B cell (primary cell): ENCODE results near the gene ITGB6. TPM values are rescaled to one million over a fixed set of nuclear protein-coding genes. Genes with fewer than 3 reads are reported as not detected.

ENCODE experiments used
- ATAC-seq: fragments of 200-7000 bp; cut with Tn5 transposase; one replicate; pipeline ENCODE4 v1.10.0; 2021; ENCODE audit warnings: low read depth, mild to moderate bottlenecking, moderate number of reproducible peaks, moderate library complexity
- CTCF ChIA-PET: fragments of 350-600 bp; sonication (Branson Sonifier 250); formaldehyde crosslinking; loops from one replicate; lab custom pipeline; 2021; ENCODE audit warnings: antibody characterized with exemption, inconsistent platforms; lab: Charles Lee
- POLR2A ChIA-PET: fragments of 350-600 bp; sonication (Branson Sonifier 250); formaldehyde crosslinking; loops from one replicate; lab custom pipeline; 2021; ENCODE audit warnings: antibody characterized with exemption; lab: Charles Lee
- DNase-seq: peaks from one replicate; pipeline ENCODE4 v3.0.0; 2013
- H2AFZ ChIP-seq: 2 replicates; pipeline ENCODE4 v1.6.1; 2012; ENCODE audit warnings: mild to moderate bottlenecking, low read depth, low read length; ENCODE audit not compliant: insufficient read depth, poor library complexity, severe bottlenecking
- H3K27ac ChIP-seq, 2 donors: 1 replicate in 1 of 2; 2 replicates in 1 of 2; pipeline ENCODE4 v1.5.1; 2012 to 2013; ENCODE audit warnings: low read length in 2 of 2, mild to moderate bottlenecking in 2 of 2, moderate library complexity in 1 of 2
- H3K27me3 ChIP-seq, 4 experiments: fragments of 200-600 bp in 1 of 4; sonication (generic) in 1 of 4; replicated peaks in 1 of 4; 1 replicate in 2 of 4; 2 replicates in 2 of 4; pipeline versions ENCODE4 v1.6.1 to v1.7.0; 2013 to 2016; ENCODE audit warnings: low read length in 3 of 4, mild to moderate bottlenecking in 2 of 4, mixed read lengths in 1 of 4, moderate library complexity in 1 of 4; ENCODE audit not compliant: insufficient read depth in 4 of 4, control insufficient read depth in 3 of 4; ENCODE audit errors: control extremely low read depth in 1 of 4
- H3K36me3 ChIP-seq, 2 experiments: replicated peaks in 1 of 2; 1 replicate in 1 of 2; 2 replicates in 1 of 2; pipeline versions ENCODE4 v1.6.1 to v1.7.1; 2013; ENCODE audit warnings: low read length in 1 of 2; ENCODE audit not compliant: insufficient read depth in 2 of 2, control insufficient read depth in 1 of 2; ENCODE audit errors: control extremely low read depth in 1 of 2, extremely low read depth in 1 of 2
- H3K4me1 ChIP-seq, 2 donors: fragments of 200-600 bp in 1 of 2; sonication (generic) in 1 of 2; 1 replicate in 1 of 2; 2 replicates in 1 of 2; pipeline versions ENCODE4 v1.5.1 to v1.6.1; 2013 to 2017; ENCODE audit warnings: low read length in 2 of 2; ENCODE audit not compliant: control insufficient read depth in 2 of 2, insufficient read depth in 2 of 2
- H3K4me2 ChIP-seq: replicated peaks from 2 replicates; pipeline ENCODE3; 2012; ENCODE audit warnings: mild to moderate bottlenecking, low read depth, low read length; ENCODE audit not compliant: poor library complexity, severe bottlenecking
- H3K4me3 ChIP-seq, 5 experiments: fragments of 200-600 bp in 1 of 5; sonication (generic) in 1 of 5; 1 replicate in 3 of 5; 2 replicates in 2 of 5; pipeline versions ENCODE4 v1.5.1 to v1.7.0; 2011 to 2016; ENCODE audit warnings: low read length in 4 of 5, mild to moderate bottlenecking in 4 of 5, low read depth in 2 of 5, control low read depth in 1 of 5, moderate library complexity in 1 of 5; ENCODE audit not compliant: insufficient read depth in 1 of 5; ENCODE audit errors: control extremely low read depth in 1 of 5, extremely low read depth in 1 of 5
- H3K79me2 ChIP-seq: fragments of 200-600 bp; sonication (generic); one replicate; pipeline ENCODE4 v1.6.0; 2016; ENCODE audit warnings: low read length; ENCODE audit not compliant: control insufficient read depth, insufficient read depth
- H3K9ac ChIP-seq: fragments of 200-600 bp; sonication (generic); 2 replicates; pipeline ENCODE4 v1.6.1; 2017; ENCODE audit warnings: mild to moderate bottlenecking, low read length, moderate library complexity
- H3K9me3 ChIP-seq, 3 donors: one replicate each; pipeline versions ENCODE4 v1.6.1 to v1.7.1; 2013; ENCODE audit warnings: low read length in 2 of 3; ENCODE audit not compliant: control insufficient read depth in 2 of 3, insufficient read depth in 1 of 3; ENCODE audit errors: control extremely low read depth in 1 of 3
- H4K20me1 ChIP-seq: 2 replicates; pipeline ENCODE4 v1.6.0; 2012; ENCODE audit warnings: mild to moderate bottlenecking, low read length; ENCODE audit not compliant: insufficient read depth, control insufficient read depth, poor library complexity, severe bottlenecking
- H3K27ac Mint-ChIP-seq: one replicate; pipeline ENCODE4 v1.8.0; 2021; ENCODE audit warnings: mixed read lengths
- H3K27me3 Mint-ChIP-seq: one replicate; pipeline ENCODE4 v1.8.0; 2021; ENCODE audit warnings: mixed read lengths
- H3K4me1 Mint-ChIP-seq: one replicate; pipeline ENCODE4 v1.8.0; 2021; ENCODE audit warnings: mixed read lengths
- H3K4me3 Mint-ChIP-seq: one replicate; pipeline ENCODE4 v1.8.0; 2021; ENCODE audit warnings: mixed read lengths
- H3K9me3 Mint-ChIP-seq: one replicate; pipeline ENCODE4 v1.8.0; 2022; ENCODE audit warnings: mixed read lengths; ENCODE audit not compliant: insufficient read depth
- CTCF ChIP-seq: fragments of 200-600 bp; IDR thresholded peaks from one replicate; pipeline ENCODE4 v1.8.0; 2022; ENCODE audit warnings: antibody characterized with exemption, mild to moderate bottlenecking
- EZH2 ChIP-seq: IDR thresholded peaks from 2 replicates; pipeline ENCODE4 v1.6.1; 2012; ENCODE audit warnings: borderline replicate concordance, low read depth, mild to moderate bottlenecking, moderate library complexity, low read length; ENCODE audit not compliant: insufficient read depth, poor library complexity, severe bottlenecking
- WGBS: methylation state at CpG from one replicate; pipeline ENCODE4 v1.1.5; 2013; ENCODE audit warnings: missing lambda C conversion rate; ENCODE audit not compliant: insufficient coverage; 5-methylcytosine and 5-hydroxymethylcytosine counted together
- intact Hi-C: fragments of 100-400 bp; cut with micrococcal nuclease; formaldehyde crosslinking; loops from one replicate; pipeline ENCODE4 v1.10.0; 2022
- polyA plus RNA-seq: library from polyadenylated mRNA; depleted of rRNA; stranded (reverse); fragments of >200 nt; gene quantifications from 2 replicates; pipeline ENCODE4 v1.2.3, GENCODE V29; 2012
- total RNA-seq, 2 donors: library from RNA; stranded (reverse); fragments of 120-200 nt in 1 of 2; gene quantifications; 1 replicate in 1 of 2; 2 replicates in 1 of 2; pipeline versions ENCODE4 v1.2.3 to v1.2.4, GENCODE V29; 2013 to 2022

Gene ITGB6
- total and polyA plus RNA-seq, 2 donors (not counting 1 experiment from before 2014, with no cell fraction given): not detected

GRCh38 chr2:160142472-160142871, 57.6 kb downstream of the ITGB6 start:
- H3K9me3 ChIP-seq: no peaks in the 10 kb centered on the region
- no peak overlapping the region for H3K4me2 ChIP-seq
- H3K4me1 ChIP-seq: no peaks in the 10 kb centered on the region
- H3K79me2 ChIP-seq: no peaks in the 10 kb centered on the region
- Mint-ChIP-seq H3K27ac (no peak overlapping the region), H3K4me1 (no peaks in the 10 kb centered on the region), H3K27me3 (peaks cover 13% of the 10 kb centered on the region), H3K9me3 (no peaks in the 10 kb centered on the region), H3K4me3 (no peak overlapping the region)
- no peak overlapping the region for H3K4me3 ChIP-seq
- ChIA-PET POLR2A (no interaction called here), CTCF (no interaction called here)
- ATAC-seq (no peak), DNase-seq (no peak)
- no peak overlapping the region for H3K9ac ChIP-seq
- H3K27me3 ChIP-seq: peaks cover 0 to 2% (median 0%) of the 10 kb centered on the region in 4 experiments
- no peaks in the 10 kb centered on the region for H4K20me1 ChIP-seq
- TF ChIP-seq CTCF (no peak), EZH2 (no peak)
- intact Hi-C loops: no loop called here
- no peak overlapping the region for H2AFZ ChIP-seq
- H3K27ac ChIP-seq: no peak overlapping the region
- no peaks in the 10 kb centered on the region for H3K36me3 ChIP-seq
- WGBS: 100% methylated on average over 2 of the region's 6 CpGs

- intact Hi-C loops: no loop called here
- Histone ChIP-seq H2AFZ (no peak overlapping the region), H3K9ac (no peak overlapping the region), H3K27ac (no peak overlapping the region), H3K9me3 (no peaks in the 10 kb centered on the region), H3K4me2 (no peak overlapping the region), H3K4me1 (no peaks in the 10 kb centered on the region), H3K4me3 (no peak overlapping the region), H3K27me3 (peaks cover 0 to 2% (median 0%) of the 10 kb centered on the region in 4 experiments), H3K79me2 (no peaks in the 10 kb centered on the region), H4K20me1 (no peaks in the 10 kb centered on the region), H3K36me3 (no peaks in the 10 kb centered on the region)
- ATAC-seq: no peak
- H3K27me3 Mint-ChIP-seq: peaks cover 13% of the 10 kb centered on the region
- 90% methylated on average over 3 of the region's 3 CpGs for WGBS
- TF ChIP-seq EZH2 (no peak), CTCF (no peak)
- ChIA-PET POLR2A (no interaction called here), CTCF (no interaction called here)
- no peak overlapping the region for H3K27ac Mint-ChIP-seq
- DNase-seq: no peak
- no peaks in the 10 kb centered on the region for H3K4me1 Mint-ChIP-seq
- H3K9me3 Mint-ChIP-seq: no peaks in the 10 kb centered on the region
- no peak overlapping the region for H3K4me3 Mint-ChIP-seq
Measured at GRCh38 chr2:160141912-160142311, 58.2 kb downstream of the ITGB6 start.
